Measurements from ENCODE around the gene PLAC8L1.

DNA sequence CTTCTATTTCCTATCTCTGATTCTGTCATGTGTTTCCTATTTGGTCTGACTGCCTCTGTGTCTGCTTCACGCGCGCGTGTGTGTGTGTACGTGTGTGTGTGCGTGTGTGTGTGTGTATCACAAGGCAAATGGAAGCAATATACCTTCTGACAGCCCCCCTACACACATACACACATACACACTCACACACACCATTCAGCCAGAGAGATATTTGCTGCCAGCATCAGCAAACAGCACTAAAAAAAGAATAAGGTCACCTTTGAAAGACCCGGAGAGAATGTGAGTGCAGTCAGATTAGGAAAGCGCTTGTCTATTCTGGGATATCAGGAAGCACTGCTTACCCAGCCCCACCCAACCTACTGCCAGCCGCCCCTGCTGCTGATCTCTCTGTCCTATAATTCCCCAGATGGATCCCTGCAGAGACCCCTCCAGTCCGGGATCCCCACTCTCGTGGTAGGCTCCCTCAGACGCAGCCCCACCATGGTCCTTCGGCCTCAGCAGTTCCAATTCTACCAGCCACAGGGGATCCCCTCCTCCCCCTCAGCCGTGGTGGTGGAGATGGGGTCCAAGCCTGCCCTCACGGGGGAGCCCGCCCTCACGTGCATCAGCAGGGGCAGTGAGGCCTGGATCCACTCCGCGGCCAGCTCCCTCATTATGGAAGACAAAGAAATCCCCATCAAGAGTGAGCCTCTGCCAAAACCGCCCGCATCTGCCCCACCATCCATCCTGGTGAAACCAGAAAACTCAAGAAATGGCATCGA is 45.7 kb downstream of the PLAC8L1 start:
- no peak for TF ChIP-seq POLR2A (IDR thresholded peaks at IDR 0.05)
- TF ChIP-seq, protein P1, sequence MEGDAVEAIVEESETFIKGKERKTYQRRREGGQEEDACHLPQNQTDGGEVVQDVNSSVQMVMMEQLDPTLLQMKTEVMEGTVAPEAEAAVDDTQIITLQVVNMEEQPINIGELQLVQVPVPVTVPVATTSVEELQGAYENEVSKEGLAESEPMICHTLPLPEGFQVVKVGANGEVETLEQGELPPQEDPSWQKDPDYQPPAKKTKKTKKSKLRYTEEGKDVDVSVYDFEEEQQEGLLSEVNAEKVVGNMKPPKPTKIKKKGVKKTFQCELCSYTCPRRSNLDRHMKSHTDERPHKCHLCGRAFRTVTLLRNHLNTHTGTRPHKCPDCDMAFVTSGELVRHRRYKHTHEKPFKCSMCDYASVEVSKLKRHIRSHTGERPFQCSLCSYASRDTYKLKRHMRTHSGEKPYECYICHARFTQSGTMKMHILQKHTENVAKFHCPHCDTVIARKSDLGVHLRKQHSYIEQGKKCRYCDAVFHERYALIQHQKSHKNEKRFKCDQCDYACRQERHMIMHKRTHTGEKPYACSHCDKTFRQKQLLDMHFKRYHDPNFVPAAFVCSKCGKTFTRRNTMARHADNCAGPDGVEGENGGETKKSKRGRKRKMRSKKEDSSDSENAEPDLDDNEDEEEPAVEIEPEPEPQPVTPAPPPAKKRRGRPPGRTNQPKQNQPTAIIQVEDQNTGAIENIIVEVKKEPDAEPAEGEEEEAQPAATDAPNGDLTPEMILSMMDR (IDR thresholded peaks at IDR 0.05) = no peak
